Testis (tissue), 3 donors: ENCODE data around the gene CELA3A. TPM values are rescaled to one million over a fixed set of nuclear protein-coding genes. Genes with fewer than 3 reads are reported as not detected.

Experiments used
- DNase-seq: peaks from one replicate; pipeline ENCODE4 v3.0.0-alpha.2; 2019
- H3K27ac ChIP-seq, 2 donors: fragments of 200-600 bp; sonication (generic); one replicate each; pipeline ENCODE4 v1.5.1; 2019
- H3K27me3 ChIP-seq: fragments of 200-600 bp; sonication (generic); one replicate; pipeline ENCODE4 v1.5.1; 2019
- H3K36me3 ChIP-seq: fragments of 200-600 bp; sonication (generic); one replicate; pipeline ENCODE4 v1.5.1; 2017; ENCODE audit warnings: low read depth; ENCODE audit errors: missing control alignments
- H3K4me1 ChIP-seq: fragments of 200-600 bp; sonication (generic); one replicate; pipeline ENCODE4 v1.5.1; 2019
- H3K4me3 ChIP-seq, 2 donors: fragments of 200-600 bp; sonication (generic); one replicate each; pipeline ENCODE4 v1.5.1; 2017 to 2019
- H3K9me3 ChIP-seq: fragments of 200-600 bp; sonication (generic); one replicate; pipeline ENCODE4 v1.5.1; 2017
- CTCF ChIP-seq, 3 experiments: fragments of 450-650 bp in 2 of 3; fragments of 200-600 bp in 1 of 3; sonication (generic) in 1 of 3; IDR thresholded peaks; one replicate each; pipeline ENCODE4 v1.5.1; 2016 to 2019; ENCODE audit warnings: antibody characterized with exemption in 3 of 3, mild to moderate bottlenecking in 2 of 3, moderate library complexity in 1 of 3
- POLR2A ChIP-seq: fragments of 450-650 bp; IDR thresholded peaks from one replicate; pipeline ENCODE4 v1.6.1; 2017; ENCODE audit warnings: antibody characterized with exemption, mild to moderate bottlenecking, moderate library complexity
- WGBS, 2 donors: methylation state at CpG; one replicate each; pipeline ENCODE4 v1.1.5; 2018; 5-methylcytosine and 5-hydroxymethylcytosine counted together
- intact Hi-C: fragments of 100-400 bp; cut with DNase I; formaldehyde crosslinking; loops from one replicate; pipeline ENCODE4 v1.15.1; 2023; ENCODE audit warnings: low total_unique reads
- polyA plus RNA-seq: library from polyadenylated mRNA; stranded (reverse); fragments of 350-450 nt; fragmentation: Illumina TruSeq; extraction: RNeasy Lipid Tissue Mini Kit (QIAGEN cat#74804); gene quantifications from one replicate; pipeline ENCODE4 v1.2.3, GENCODE V29; 2014; ENCODE audit warnings: low read depth, low replicate concordance; ENCODE audit not compliant: insufficient read depth
- total RNA-seq, 2 donors: library from RNA; depleted of rRNA; stranded (reverse); fragments of >200 nt; gene quantifications; one replicate each; pipeline ENCODE4 v1.2.3, GENCODE V29; 2016

CELA3A gene
- total and polyA plus RNA-seq, 3 donors from 2014 or later = not detected

DNA sequence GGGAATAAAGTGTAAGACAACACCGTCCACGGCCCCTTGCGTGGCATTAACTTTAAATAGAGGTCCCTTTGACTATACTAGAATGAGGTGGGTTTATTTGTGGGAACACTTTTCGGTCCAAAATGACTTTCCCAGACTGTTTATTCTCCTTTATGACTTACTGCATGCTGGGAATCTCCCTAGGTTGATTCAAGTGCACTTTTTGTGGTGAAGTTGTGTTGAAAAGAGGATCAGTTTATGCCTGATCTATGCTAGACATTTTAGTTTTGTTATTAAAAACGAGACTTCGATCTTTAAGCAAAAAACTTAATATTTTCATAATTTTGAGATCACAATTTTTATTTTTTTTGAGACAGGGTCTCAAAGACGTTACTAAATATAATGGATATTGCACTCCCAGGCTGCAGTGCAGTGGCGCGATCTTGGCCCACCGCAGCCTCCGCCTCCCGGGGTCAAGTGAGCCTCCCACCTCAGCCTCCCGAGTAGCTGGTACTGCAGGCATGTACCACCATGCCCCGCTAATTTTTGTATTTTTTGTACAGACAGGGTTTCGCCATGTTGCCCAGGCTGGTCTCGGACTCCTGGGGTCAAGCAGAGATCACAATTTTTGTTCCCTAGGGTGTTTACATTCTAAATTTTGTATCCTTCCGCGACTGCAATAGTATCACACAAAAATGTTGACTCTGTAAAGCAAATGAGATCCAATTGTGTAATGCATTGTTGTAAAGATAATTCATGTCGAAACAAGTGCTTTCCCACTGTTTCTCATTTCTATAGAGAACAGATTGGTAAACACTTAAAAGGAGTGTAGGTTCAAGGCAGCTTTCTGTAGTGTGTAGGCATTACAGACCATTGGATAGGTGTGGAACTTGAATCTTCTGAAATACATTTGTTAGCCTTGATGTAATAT lies 52.7 kb downstream of the CELA3A start:
- Histone ChIP-seq H3K9me3 (no peaks in the 10 kb centered on the region), H3K4me1 (peaks cover 28% of the 10 kb centered on the region), H3K36me3 (no peaks in the 10 kb centered on the region), H3K27me3 (no peaks in the 10 kb centered on the region), H3K4me3 (peak overlapping the region; percentile 91 to 99), H3K27ac (peak overlapping the region; percentile 95 to 100)
- WGBS, 2 donors = 26 to 28% methylated on average over 19 of the region's 19 CpGs
- TF ChIP-seq CTCF (IDR thresholded peaks at IDR 0.05) (no peak), POLR2A (no peak)
- intact Hi-C loops = no loop called here
- peak; percentile 34 for DNase-seq

GRCh38 chr1:22055463-22055862 lies 54.0 kb downstream of the CELA3A start:
- DNase-seq = no peak
- H3K4me1 ChIP-seq = peaks cover 34% of the 10 kb centered on the region
- H3K36me3 ChIP-seq = no peaks in the 10 kb centered on the region
- intact Hi-C loops = no loop called here
- TF ChIP-seq CTCF (IDR thresholded peaks at IDR 0.05) (no peak), POLR2A (no peak)
- H3K9me3 ChIP-seq = no peaks in the 10 kb centered on the region
- no peak overlapping the region for H3K4me3 ChIP-seq
- H3K27ac ChIP-seq = peak overlapping the region in 1 of 2 donors; percentile 44
- no peaks in the 10 kb centered on the region for H3K27me3 ChIP-seq
- 33 to 39% methylated on average over 6 of the region's 6 CpGs for WGBS, 2 donors

GRCh38 chr1:22056043-22056442 lies 54.6 kb downstream of the CELA3A start:
- Histone ChIP-seq H3K27me3 (no peaks in the 10 kb centered on the region), H3K27ac (no peak overlapping the region), H3K4me1 (peaks cover 37% of the 10 kb centered on the region), H3K36me3 (no peaks in the 10 kb centered on the region), H3K9me3 (no peaks in the 10 kb centered on the region), H3K4me3 (no peak overlapping the region)
- TF ChIP-seq CTCF (IDR thresholded peaks at IDR 0.05) (no peak), POLR2A (no peak)
- intact Hi-C loops = no loop called here
- DNase-seq = no peak
- WGBS, 2 donors = 7 to 12% methylated on average over 1 of the region's 1 CpG

GRCh38 chr1:22056936-22057335 lies 55.5 kb downstream of the CELA3A start:
- intact Hi-C loops = no loop called here
- no peak overlapping the region for H3K27ac ChIP-seq

More at GRCh38 chr1:22056936-22057335, 55.5 kb downstream of the CELA3A start:
- Histone ChIP-seq H3K4me1 (peaks cover 42% of the 10 kb centered on the region), H3K27me3 (no peaks in the 10 kb centered on the region), H3K4me3 (no peak overlapping the region), H3K9me3 (no peaks in the 10 kb centered on the region), H3K36me3 (no peaks in the 10 kb centered on the region)
- no peak for DNase-seq
- TF ChIP-seq POLR2A (no peak), CTCF (IDR thresholded peaks at IDR 0.05) (no peak)
- 49 to 67% methylated on average over 2 of the region's 2 CpGs for WGBS, 2 donors
